ENCODE results near the gene TTC3. TPM values are rescaled to one million over a fixed set of nuclear protein-coding genes. Genes with fewer than 3 reads are reported as not detected.
"Not testable (repeated sequence)": the region's sequence is repeated elsewhere in the genome, so short reads cannot be mapped to it uniquely, and the experiment has no call there.

TTC3 gene
- total RNA-seq, 1 donor from 2014 or later, result 255 TPM

DNA sequence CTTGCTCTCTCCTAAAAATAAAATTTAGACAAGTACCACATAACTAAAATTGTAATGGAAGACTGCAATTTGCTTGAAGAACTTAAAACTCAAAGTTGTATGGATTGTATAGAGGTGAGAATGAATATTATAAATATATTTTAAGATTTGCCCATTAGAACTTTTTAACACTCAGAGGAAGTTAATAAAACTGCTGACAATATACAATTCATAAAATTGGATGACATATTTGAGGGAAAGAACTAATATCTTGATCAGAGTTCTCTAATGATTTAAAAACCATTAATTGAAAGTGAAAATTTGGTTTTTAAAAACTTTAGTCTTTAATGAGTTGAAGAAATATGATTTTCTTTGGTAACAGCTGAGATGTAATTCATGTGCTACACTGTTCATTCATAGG is 20.9 kb downstream of the TTC3 start:
- Mint-ChIP-seq H3K27me3 (no peaks in the 10 kb centered on the region), H3K9me3 (ENCODE audit: low read depth) (no peaks in the 10 kb centered on the region), H3K27ac (no peak overlapping the region), H3K4me1 (ENCODE audit: low read depth) (no peaks in the 10 kb centered on the region), H3K36me3 (ENCODE audit: insufficient read depth) (peaks cover 17% of the 10 kb centered on the region), H3K4me3 (ENCODE audit: low read depth) (no peak overlapping the region)
- TF ChIP-seq, protein P1, sequence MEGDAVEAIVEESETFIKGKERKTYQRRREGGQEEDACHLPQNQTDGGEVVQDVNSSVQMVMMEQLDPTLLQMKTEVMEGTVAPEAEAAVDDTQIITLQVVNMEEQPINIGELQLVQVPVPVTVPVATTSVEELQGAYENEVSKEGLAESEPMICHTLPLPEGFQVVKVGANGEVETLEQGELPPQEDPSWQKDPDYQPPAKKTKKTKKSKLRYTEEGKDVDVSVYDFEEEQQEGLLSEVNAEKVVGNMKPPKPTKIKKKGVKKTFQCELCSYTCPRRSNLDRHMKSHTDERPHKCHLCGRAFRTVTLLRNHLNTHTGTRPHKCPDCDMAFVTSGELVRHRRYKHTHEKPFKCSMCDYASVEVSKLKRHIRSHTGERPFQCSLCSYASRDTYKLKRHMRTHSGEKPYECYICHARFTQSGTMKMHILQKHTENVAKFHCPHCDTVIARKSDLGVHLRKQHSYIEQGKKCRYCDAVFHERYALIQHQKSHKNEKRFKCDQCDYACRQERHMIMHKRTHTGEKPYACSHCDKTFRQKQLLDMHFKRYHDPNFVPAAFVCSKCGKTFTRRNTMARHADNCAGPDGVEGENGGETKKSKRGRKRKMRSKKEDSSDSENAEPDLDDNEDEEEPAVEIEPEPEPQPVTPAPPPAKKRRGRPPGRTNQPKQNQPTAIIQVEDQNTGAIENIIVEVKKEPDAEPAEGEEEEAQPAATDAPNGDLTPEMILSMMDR (IDR thresholded peaks at IDR 0.05; ENCODE audit: unreplicated experiment), result no peak
- no peak for DNase-seq (ENCODE audit: low spot score, unreplicated experiment)

DNA sequence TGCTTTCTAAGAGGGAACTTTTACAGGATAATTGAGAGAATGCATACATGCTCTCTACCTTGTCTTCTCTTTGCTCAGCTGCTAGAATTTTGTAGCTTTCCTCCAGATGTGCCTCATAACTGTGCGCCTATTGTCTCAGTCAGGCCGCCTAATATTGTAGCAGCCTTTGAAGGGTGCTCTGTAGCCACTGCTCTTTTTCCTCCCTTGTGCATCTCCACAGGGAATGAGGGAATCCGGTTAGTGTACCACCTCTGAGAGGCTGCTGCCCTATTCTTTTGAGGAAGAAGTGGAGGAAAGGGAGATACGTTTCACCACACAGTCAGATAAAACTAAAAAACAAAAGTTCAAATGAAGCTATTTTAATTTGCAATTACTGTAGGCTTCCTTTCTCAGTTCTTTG is 22.8 kb downstream of the TTC3 start:
- no peaks in the 10 kb centered on the region for H3K27me3 Mint-ChIP-seq
- peaks cover 24% of the 10 kb centered on the region for H3K36me3 Mint-ChIP-seq (ENCODE audit: insufficient read depth)
- H3K9me3 Mint-ChIP-seq (ENCODE audit: low read depth), result no peaks in the 10 kb centered on the region
- no peak for DNase-seq (ENCODE audit: low spot score, unreplicated experiment)
- no peak overlapping the region for H3K27ac Mint-ChIP-seq
- no peak overlapping the region for H3K4me3 Mint-ChIP-seq (ENCODE audit: low read depth)
- H3K4me1 Mint-ChIP-seq (ENCODE audit: low read depth), result peaks cover 2% of the 10 kb centered on the region
- TF ChIP-seq, protein P1 (IDR thresholded peaks at IDR 0.05; ENCODE audit: unreplicated experiment), result no peak

DNA sequence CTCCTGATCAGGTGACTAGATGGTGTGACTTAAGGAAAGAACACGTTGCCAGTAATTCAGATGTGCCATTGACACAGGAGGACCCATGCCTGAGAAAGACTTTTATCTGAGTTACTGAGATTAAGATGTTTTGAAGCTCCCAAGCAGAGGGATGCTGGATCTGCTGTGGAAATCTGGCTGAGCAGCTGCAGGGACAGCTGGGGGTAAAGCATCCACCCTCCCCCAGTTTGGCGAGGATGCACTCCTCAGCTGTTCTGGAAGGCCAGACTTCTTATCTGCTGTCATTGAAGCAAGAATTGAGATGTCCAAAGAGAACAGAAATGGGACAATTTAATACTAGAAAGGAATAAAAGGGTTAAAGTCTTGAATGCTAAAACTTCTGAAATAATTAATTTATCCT is 25.7 kb downstream of the TTC3 start:
- H3K27ac Mint-ChIP-seq, result no peak overlapping the region
- H3K9me3 Mint-ChIP-seq (ENCODE audit: low read depth), result no peaks in the 10 kb centered on the region
- no peaks in the 10 kb centered on the region for H3K27me3 Mint-ChIP-seq
- H3K4me1 Mint-ChIP-seq (ENCODE audit: low read depth), result peaks cover 2% of the 10 kb centered on the region
- peaks cover 26% of the 10 kb centered on the region for H3K36me3 Mint-ChIP-seq (ENCODE audit: insufficient read depth)
- H3K4me3 Mint-ChIP-seq (ENCODE audit: low read depth), result no peak overlapping the region
- no peak for DNase-seq (ENCODE audit: low spot score, unreplicated experiment)
- TF ChIP-seq, protein P1 (IDR thresholded peaks at IDR 0.05; ENCODE audit: unreplicated experiment), result no peak

DNA sequence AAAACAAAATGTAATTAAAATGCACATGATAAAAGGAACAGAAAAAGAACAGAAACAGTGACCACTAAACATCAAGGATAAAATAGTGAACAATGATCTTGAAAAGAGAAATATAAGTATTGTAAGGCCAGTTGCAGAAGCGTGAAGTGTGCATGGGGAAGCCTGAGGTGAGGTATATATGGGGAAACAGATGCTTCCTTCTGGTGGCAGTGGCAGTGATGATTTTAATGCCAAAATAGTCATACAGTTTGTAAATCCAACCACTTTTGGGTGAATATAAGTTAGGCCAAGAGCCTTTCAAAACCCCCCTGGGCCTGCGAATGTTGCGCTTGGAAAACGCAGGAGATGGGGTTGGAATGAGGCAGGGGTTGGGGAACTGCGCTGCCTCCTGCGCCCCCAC is 27.3 kb downstream of the TTC3 start:
- Mint-ChIP-seq H3K9me3 (ENCODE audit: low read depth) (no peaks in the 10 kb centered on the region), H3K36me3 (ENCODE audit: insufficient read depth) (peaks cover 27% of the 10 kb centered on the region), H3K4me3 (ENCODE audit: low read depth) (no peak overlapping the region), H3K27me3 (no peaks in the 10 kb centered on the region), H3K4me1 (ENCODE audit: low read depth) (peaks cover 2% of the 10 kb centered on the region), H3K27ac (no peak overlapping the region)
- no peak for DNase-seq (ENCODE audit: low spot score, unreplicated experiment)
- TF ChIP-seq, protein P1 (IDR thresholded peaks at IDR 0.05; ENCODE audit: unreplicated experiment), result no peak

DNA sequence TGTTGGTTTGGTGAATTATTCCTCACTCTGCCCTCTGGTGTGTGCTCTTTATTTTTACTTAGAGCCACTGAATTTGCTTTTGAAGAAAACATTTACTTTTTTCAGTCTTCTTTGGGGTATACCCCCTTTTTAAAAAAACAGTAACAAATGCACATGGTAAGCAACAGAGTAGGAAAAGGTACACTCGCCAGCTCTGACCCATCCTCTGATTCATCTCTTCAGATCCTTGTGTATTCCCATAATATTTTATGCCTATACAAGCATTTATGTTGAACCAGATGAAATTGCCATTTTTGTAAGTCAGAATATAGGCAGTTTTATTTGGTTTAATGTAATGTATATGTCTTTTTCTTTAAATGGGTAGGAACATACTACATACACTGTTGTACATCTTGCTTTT is 28.3 kb downstream of the TTC3 start:
- peaks cover 35% of the 10 kb centered on the region for H3K36me3 Mint-ChIP-seq (ENCODE audit: insufficient read depth)
- no peak overlapping the region for H3K4me3 Mint-ChIP-seq (ENCODE audit: low read depth)
- TF ChIP-seq, protein P1 (IDR thresholded peaks at IDR 0.05; ENCODE audit: unreplicated experiment), result no peak
- no peaks in the 10 kb centered on the region for H3K27me3 Mint-ChIP-seq
- H3K27ac Mint-ChIP-seq, result no peak overlapping the region
- peaks cover 2% of the 10 kb centered on the region for H3K4me1 Mint-ChIP-seq (ENCODE audit: low read depth)
- no peak for DNase-seq (ENCODE audit: low spot score, unreplicated experiment)
- peaks cover 5% of the 10 kb centered on the region for H3K9me3 Mint-ChIP-seq (ENCODE audit: low read depth)

DNA sequence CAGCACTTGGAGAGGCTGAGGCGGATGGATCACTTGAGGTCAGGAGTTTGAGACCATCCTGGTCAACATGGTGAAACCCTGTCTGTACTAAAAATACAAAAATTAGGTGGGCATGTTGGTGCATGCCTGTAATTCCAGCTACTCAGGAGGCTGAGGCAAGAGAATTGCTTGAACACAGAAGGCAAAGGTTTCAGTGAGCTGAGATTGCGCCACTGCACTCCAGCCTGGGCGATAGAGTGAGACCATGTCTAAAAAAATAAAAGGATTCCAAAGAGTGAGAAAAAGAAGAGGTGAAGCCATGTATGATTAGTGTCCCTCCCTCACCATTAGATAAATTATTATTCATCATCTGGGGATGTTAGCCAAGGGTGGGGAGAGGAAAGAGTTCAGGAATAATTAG is 29.7 kb downstream of the TTC3 start:
- DNase-seq (ENCODE audit: low spot score, unreplicated experiment); H3K27me3 Mint-ChIP-seq; H3K4me3 Mint-ChIP-seq (ENCODE audit: low read depth); H3K4me1 Mint-ChIP-seq (ENCODE audit: low read depth): not testable (repeated sequence)
- Mint-ChIP-seq H3K27ac (peak overlapping the region; percentile 41), H3K36me3 (ENCODE audit: insufficient read depth) (peaks cover 46% of the 10 kb centered on the region), H3K9me3 (ENCODE audit: low read depth) (peaks cover 16% of the 10 kb centered on the region)

All from progenitor cell of endocrine pancreas (in vitro differentiated cells).